ENCODE results near the gene HCN2. TPM values are rescaled to one million over a fixed set of nuclear protein-coding genes. Genes with fewer than 3 reads are reported as not detected.

HCN2 gene
- total RNA-seq, 1 experiment from 2014 or later = 3.9 TPM

DNA sequence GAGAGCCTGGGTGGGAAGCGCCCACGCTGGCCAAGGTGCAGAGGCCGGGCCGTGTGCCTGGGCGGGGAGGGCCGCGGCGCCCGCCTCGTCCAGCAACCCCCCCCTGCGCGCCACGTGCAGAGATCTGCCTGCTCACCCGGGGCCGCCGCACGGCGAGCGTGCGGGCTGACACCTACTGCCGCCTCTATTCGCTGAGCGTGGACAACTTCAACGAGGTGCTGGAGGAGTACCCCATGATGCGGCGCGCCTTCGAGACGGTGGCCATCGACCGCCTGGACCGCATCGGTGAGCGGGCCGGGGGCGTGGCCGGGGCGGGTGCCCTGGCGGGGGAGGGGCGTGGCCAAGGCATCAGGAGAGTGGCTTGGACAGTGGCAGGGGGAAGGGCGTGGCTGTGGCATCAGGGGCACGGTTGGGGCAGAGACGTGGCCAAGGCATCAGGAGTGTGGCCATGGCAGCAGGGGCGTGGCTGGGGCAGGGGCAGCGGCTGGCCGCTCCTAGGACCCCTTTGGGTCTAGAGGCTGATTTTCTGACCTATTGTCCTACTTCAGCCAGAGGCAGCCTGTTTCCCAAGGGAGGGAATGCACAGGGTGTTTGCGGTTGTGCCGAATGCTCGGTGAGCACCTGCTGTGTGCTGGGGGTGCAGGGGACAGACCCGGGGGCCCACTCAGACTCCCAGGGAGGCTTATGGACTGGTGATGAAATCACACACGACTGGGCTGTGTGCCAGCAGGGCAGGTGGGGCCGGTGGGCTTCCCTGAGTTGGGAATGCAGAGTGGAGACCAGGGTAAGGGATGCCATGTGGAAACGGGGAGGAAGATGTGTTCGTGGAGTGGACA is 24.3 kb downstream of the HCN2 start:
- DNase-seq = no peak
- H3K4me3 ChIP-seq (ENCODE audit: low read depth, low read length) = no peak overlapping the region
- ChIA-PET CTCF (no interaction called here), POLR2A (no interaction called here)
- no peak for TF ChIP-seq CTCF (IDR thresholded peaks at IDR 0.05; ENCODE audit: insufficient read depth in 1 of 2, low read depth in 1 of 2, low read length in 1 of 2, severe bottlenecking in 1 of 2, unreplicated experiment in 1 of 2)
- Mint-ChIP-seq H3K27ac (ENCODE audit: unreplicated experiment) (no peak overlapping the region), H3K27me3 (ENCODE audit: insufficient read depth, unreplicated experiment) (no peaks in the 10 kb centered on the region), H3K9me3 (ENCODE audit: unreplicated experiment) (no peaks in the 10 kb centered on the region), H3K4me1 (ENCODE audit: low read depth, unreplicated experiment) (no peaks in the 10 kb centered on the region), H3K4me3 (ENCODE audit: unreplicated experiment) (no peak overlapping the region), H3K36me3 (ENCODE audit: insufficient read depth, unreplicated experiment) (peaks cover 18% of the 10 kb centered on the region)
- no peaks in the 10 kb centered on the region; the same call in 1 of the 2 replicates for H3K36me3 ChIP-seq (ENCODE audit: control insufficient read depth, insufficient read depth, low read length)
- intact Hi-C loops (cut with micrococcal nuclease; ENCODE audit: unreplicated experiment) = no loop called here
- no peaks in the 10 kb centered on the region for H3K4me1 ChIP-seq
- no peaks in the 10 kb centered on the region for H3K9me3 ChIP-seq
- H3K27me3 ChIP-seq (replicated peaks; ENCODE audit: control insufficient read depth, insufficient read depth, low read length) = no peaks in the 10 kb centered on the region
- no TSS peak for BruUV-seq (replicated peaks)

- Histone ChIP-seq H3K36me3 (ENCODE audit: control insufficient read depth, insufficient read depth, low read length) (no peaks in the 10 kb centered on the region; the same call in 1 of the 2 replicates), H3K9me3 (no peaks in the 10 kb centered on the region), H3K4me3 (ENCODE audit: low read depth, low read length) (no peak overlapping the region), H3K27me3 (replicated peaks; ENCODE audit: control insufficient read depth, insufficient read depth, low read length) (no peaks in the 10 kb centered on the region), H3K4me1 (no peaks in the 10 kb centered on the region)
- no TSS peak for BruUV-seq (replicated peaks)
- no peaks in the 10 kb centered on the region for H3K4me1 Mint-ChIP-seq (ENCODE audit: low read depth, unreplicated experiment)
- TF ChIP-seq CTCF (IDR thresholded peaks at IDR 0.05; ENCODE audit: insufficient read depth in 1 of 2, low read depth in 1 of 2, low read length in 1 of 2, severe bottlenecking in 1 of 2, unreplicated experiment in 1 of 2) = no peak
- DNase-seq = no peak
- no peaks in the 10 kb centered on the region for H3K27me3 Mint-ChIP-seq (ENCODE audit: insufficient read depth, unreplicated experiment)
- ChIA-PET POLR2A (no interaction called here), CTCF (no interaction called here)
- no peak overlapping the region for H3K27ac Mint-ChIP-seq (ENCODE audit: unreplicated experiment)
- H3K9me3 Mint-ChIP-seq (ENCODE audit: unreplicated experiment) = no peaks in the 10 kb centered on the region
- peaks cover 31% of the 10 kb centered on the region for H3K36me3 Mint-ChIP-seq (ENCODE audit: insufficient read depth, unreplicated experiment)
- intact Hi-C loops (cut with micrococcal nuclease; ENCODE audit: unreplicated experiment) = no loop called here
- no peak overlapping the region for H3K4me3 Mint-ChIP-seq (ENCODE audit: unreplicated experiment)
Measured at GRCh38 chr19:615619-616018, 25.9 kb downstream of the HCN2 start.

- Histone ChIP-seq H3K27me3 (replicated peaks; ENCODE audit: control insufficient read depth, insufficient read depth, low read length) (no peaks in the 10 kb centered on the region), H3K4me3 (ENCODE audit: low read depth, low read length) (no peak overlapping the region), H3K9me3 (no peaks in the 10 kb centered on the region), H3K36me3 (ENCODE audit: control insufficient read depth, insufficient read depth, low read length) (no peaks in the 10 kb centered on the region; the same call in 1 of the 2 replicates), H3K4me1 (no peaks in the 10 kb centered on the region)
- CTCF ChIA-PET = interaction anchor here (0.6 kb wide), 1 partner anchor 11 kb away, joined by 8 read pairs; no protein-coding TSS in a partner anchor
- Mint-ChIP-seq H3K4me3 (ENCODE audit: unreplicated experiment) (no peak overlapping the region), H3K9me3 (ENCODE audit: unreplicated experiment) (no peaks in the 10 kb centered on the region), H3K4me1 (ENCODE audit: low read depth, unreplicated experiment) (no peaks in the 10 kb centered on the region), H3K27me3 (ENCODE audit: insufficient read depth, unreplicated experiment) (no peaks in the 10 kb centered on the region), H3K36me3 (ENCODE audit: insufficient read depth, unreplicated experiment) (peaks cover 31% of the 10 kb centered on the region), H3K27ac (ENCODE audit: unreplicated experiment) (no peak overlapping the region)
- TF ChIP-seq CTCF (IDR thresholded peaks at IDR 0.05; ENCODE audit: insufficient read depth in 1 of 2, low read depth in 1 of 2, low read length in 1 of 2, severe bottlenecking in 1 of 2, unreplicated experiment in 1 of 2) = no peak
- POLR2A ChIA-PET = no interaction called here
- DNase-seq = no peak
- intact Hi-C loops (cut with micrococcal nuclease; ENCODE audit: unreplicated experiment) = no loop called here
- BruUV-seq (replicated peaks) = no TSS peak
Measured at GRCh38 chr19:616062-616700, 26.5 kb downstream of the HCN2 start.

Data from Caco-2 (cell line).